MCF 10A (cell line): ENCODE results near the gene CALML3. TPM values are rescaled to one million over a fixed set of nuclear protein-coding genes. Genes with fewer than 3 reads are reported as not detected.
"Not testable (repeated sequence)": the region's sequence is repeated elsewhere in the genome, so short reads cannot be mapped to it uniquely, and the experiment has no call there.

Experiments used
- Bru-seq: library from RNA; stranded (reverse); fragments of 400-500 nt; gene quantifications from one replicate; lab custom pipeline; 2021; lab: Mats Ljungman, UMichigan
- BruChase-seq, 2 experiments: library from RNA; stranded (reverse); fragments of 400-500 nt; gene quantifications; one replicate each; lab custom pipeline; 2021; lab: Mats Ljungman, UMichigan
- BruUV-seq: library from RNA; stranded (reverse); fragments of 400-500 nt; replicated peaks from 2 replicates; lab custom pipeline; 2021; lab: Mats Ljungman, UMichigan
- CTCF ChIA-PET: fragments of 300-600 bp; sonication (Branson Sonifier 250); formaldehyde crosslinking; extraction: SDS; loops from one replicate; lab custom pipeline; 2021; ENCODE audit warnings: antibody characterized with exemption, inconsistent platforms; lab: Yijun Ruan, JAX
- POLR2A ChIA-PET: fragments of 300-600, 350-650 bp; sonication (Branson Sonifier 250); formaldehyde crosslinking; extraction: SDS; loops from one replicate; lab custom pipeline; 2020; ENCODE audit warnings: antibody characterized with exemption, inconsistent platforms; lab: Yijun Ruan, JAX
- DNase-seq: peaks from one replicate; pipeline ENCODE4 v3.0.0-alpha.2; 2018; ENCODE audit not compliant: unreplicated experiment
- H3K27ac Mint-ChIP-seq: one replicate; pipeline ENCODE4 v1.8.0; 2022; ENCODE audit warnings: mild to moderate bottlenecking, low read depth, mixed read lengths; ENCODE audit not compliant: unreplicated experiment
- H3K27me3 Mint-ChIP-seq: one replicate; pipeline ENCODE4 v1.8.0; 2022; ENCODE audit warnings: mixed read lengths; ENCODE audit not compliant: insufficient read depth, unreplicated experiment
- H3K36me3 Mint-ChIP-seq: one replicate; pipeline ENCODE4 v1.8.0; 2022; ENCODE audit warnings: mild to moderate bottlenecking, moderate library complexity, mixed read lengths; ENCODE audit not compliant: insufficient read depth, unreplicated experiment
- H3K4me1 Mint-ChIP-seq: one replicate; pipeline ENCODE4 v1.8.0; 2022; ENCODE audit warnings: mixed read lengths; ENCODE audit not compliant: insufficient read depth, unreplicated experiment
- H3K4me3 Mint-ChIP-seq: one replicate; pipeline ENCODE4 v1.8.0; 2022; ENCODE audit warnings: mild to moderate bottlenecking, moderate library complexity, mixed read lengths; ENCODE audit not compliant: unreplicated experiment
- H3K9me3 Mint-ChIP-seq: one replicate; pipeline ENCODE4 v1.8.0; 2022; ENCODE audit warnings: mixed read lengths; ENCODE audit not compliant: unreplicated experiment
- intact Hi-C: fragments of 100-400 bp; cut with micrococcal nuclease; formaldehyde crosslinking; loops from 2 replicates; pipeline ENCODE4 v1.14.1; 2022
- long read RNA-seq: library from polyadenylated mRNA; stranded (forward); transcript quantifications from one replicate; pipeline ENCODE4 v2.0.0, GENCODE V29; 2022
- total RNA-seq: library from RNA; stranded (reverse); gene quantifications from 2 replicates; pipeline ENCODE4 v1.2.3, GENCODE V29; 2022
- TF ChIP-seq, protein P1 (sequence below): fragments of 200-600 bp; IDR thresholded peaks from one replicate; pipeline ENCODE4 v1.8.0; 2022; ENCODE audit warnings: antibody characterized with exemption, mild to moderate bottlenecking; ENCODE audit not compliant: unreplicated experiment

CALML3 gene
- total RNA-seq (0.25 and 0.75 TPM in 2 replicates), Bru-seq, nascent RNA (percentile 16 among the genes with signal in this experiment), BruChase-seq, experiment 1, labeled RNA remaining after a 6-hour chase (not detected), BruChase-seq, experiment 2, labeled RNA remaining after a 2-hour chase (not detected)
- long read RNA-seq, partial matches to known transcripts, result 0 of 3 reads
- long read RNA-seq, other reads (novel, unspliced or antisense), result 0 of 3 reads

DNA sequence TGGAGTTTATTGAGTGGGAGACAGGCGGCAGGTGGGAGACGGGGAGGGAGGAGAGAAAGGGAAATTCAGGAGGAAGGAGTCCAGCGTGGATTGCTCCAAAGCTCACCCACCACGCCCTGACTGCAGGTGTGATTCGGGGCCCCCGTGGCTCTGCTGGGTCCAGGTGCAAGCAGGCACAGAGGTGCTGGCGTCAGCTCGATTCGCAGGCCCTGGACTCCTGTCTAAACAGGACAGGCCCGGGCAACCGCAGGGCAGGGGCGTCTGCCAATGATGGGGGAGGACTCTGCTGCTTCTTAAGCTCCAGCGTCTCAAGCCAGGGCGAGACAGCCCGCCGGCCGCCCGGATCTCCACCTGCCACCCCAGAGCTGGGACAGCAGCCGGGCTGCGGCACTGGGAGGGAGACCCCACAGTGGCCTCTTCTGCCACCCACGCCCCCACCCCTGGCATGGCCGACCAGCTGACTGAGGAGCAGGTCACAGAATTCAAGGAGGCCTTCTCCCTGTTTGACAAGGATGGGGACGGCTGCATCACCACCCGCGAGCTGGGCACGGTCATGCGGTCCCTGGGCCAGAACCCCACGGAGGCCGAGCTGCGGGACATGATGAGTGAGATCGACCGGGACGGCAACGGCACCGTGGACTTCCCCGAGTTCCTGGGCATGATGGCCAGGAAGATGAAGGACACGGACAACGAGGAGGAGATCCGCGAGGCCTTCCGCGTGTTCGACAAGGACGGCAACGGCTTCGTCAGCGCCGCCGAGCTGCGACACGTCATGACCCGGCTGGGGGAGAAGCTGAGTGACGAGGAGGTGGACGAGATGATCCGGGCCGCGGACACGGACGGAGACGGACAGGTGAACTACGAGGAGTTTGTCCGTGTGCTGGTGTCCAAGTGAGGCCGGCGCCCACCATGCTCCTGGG lies at the start of gene CALML3:
Gene CALML3 (plus strand): TSS at position 321 of the 920 bp plus-strand sequence. CDS start 125 bp downstream, at position 446.
- Mint-ChIP-seq H3K27me3 (no peaks in the 10 kb centered on the region), H3K36me3 (no peaks in the 10 kb centered on the region), H3K9me3 (no peaks in the 10 kb centered on the region), H3K4me3 (no peak within 1 kb of the TSS), H3K4me1 (peaks cover 8% of the 10 kb centered on the region), H3K27ac (peak within 1 kb of the TSS; percentile 46)
- peak; percentile 47 for DNase-seq
- TF ChIP-seq, protein P1, sequence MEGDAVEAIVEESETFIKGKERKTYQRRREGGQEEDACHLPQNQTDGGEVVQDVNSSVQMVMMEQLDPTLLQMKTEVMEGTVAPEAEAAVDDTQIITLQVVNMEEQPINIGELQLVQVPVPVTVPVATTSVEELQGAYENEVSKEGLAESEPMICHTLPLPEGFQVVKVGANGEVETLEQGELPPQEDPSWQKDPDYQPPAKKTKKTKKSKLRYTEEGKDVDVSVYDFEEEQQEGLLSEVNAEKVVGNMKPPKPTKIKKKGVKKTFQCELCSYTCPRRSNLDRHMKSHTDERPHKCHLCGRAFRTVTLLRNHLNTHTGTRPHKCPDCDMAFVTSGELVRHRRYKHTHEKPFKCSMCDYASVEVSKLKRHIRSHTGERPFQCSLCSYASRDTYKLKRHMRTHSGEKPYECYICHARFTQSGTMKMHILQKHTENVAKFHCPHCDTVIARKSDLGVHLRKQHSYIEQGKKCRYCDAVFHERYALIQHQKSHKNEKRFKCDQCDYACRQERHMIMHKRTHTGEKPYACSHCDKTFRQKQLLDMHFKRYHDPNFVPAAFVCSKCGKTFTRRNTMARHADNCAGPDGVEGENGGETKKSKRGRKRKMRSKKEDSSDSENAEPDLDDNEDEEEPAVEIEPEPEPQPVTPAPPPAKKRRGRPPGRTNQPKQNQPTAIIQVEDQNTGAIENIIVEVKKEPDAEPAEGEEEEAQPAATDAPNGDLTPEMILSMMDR, result no peak
- POLR2A ChIA-PET, result interaction anchor here (0.8 to 3.0 kb wide), 14 partner anchors 8 to 107 kb away, joined by 3 to 22 read pairs (median 4); no protein-coding TSS in a partner anchor
- CTCF ChIA-PET, result interaction anchor here (0.6 to 1.4 kb wide), 5 partner anchors 17 to 231 kb away, joined by 3 to 4 read pairs (median 3); no protein-coding TSS in a partner anchor
- intact Hi-C loops, result no loop called here
- no TSS peak for BruUV-seq

GRCh38 chr10:5475088-5475487 lies 49.7 kb upstream of the CALML3 start:
- H3K27me3 Mint-ChIP-seq, intact Hi-C loops, H3K36me3 Mint-ChIP-seq, BruUV-seq, DNase-seq, CTCF ChIA-PET, H3K9me3 Mint-ChIP-seq, H3K27ac Mint-ChIP-seq, H3K4me1 Mint-ChIP-seq, H3K4me3 Mint-ChIP-seq: not testable (repeated sequence)
- POLR2A ChIA-PET, result interaction anchor here (0.9 to 1.3 kb wide), 7 partner anchors 9 to 143 kb away, joined by 3 to 9 read pairs (median 3); no protein-coding TSS in a partner anchor

DNA sequence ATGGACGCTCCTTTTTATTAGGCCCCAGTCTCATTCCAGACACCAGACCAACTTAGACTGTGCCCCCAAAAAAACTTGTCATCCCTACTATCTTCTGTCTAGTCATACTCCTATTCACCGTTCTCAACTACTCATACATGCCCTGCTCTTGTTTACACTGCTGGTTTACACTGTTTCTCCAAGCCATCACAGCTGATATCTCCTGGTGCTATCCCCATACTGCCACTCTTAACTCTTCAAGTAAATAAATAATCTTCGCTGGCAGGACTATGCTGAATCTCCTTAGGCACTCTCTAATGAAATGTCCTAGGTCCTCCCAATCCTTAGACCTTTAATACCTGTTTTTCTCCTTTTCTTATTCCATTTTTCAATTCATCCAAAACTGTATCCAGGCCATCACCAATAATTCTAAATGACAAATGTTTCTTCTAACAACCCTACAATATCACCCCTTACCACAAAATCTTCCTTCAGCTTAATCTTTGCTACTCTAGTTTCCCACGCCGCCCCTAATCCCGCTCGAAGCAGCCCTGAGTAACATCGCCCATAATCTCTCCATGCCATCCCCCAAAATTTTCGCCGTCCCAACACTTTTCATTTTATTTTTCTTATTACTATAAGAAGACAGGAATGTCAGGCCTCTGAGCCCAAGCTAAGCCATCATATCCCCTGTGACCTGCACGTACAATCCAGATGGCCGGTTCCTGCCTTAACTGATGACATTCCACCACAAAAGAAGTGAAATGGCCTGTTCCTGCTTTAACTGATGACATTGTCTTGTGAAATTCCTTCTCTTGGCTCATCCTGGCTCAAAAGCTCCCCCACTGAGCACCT lies 48.6 kb upstream of the CALML3 start:
- H3K9me3 Mint-ChIP-seq, BruUV-seq, DNase-seq, H3K4me3 Mint-ChIP-seq, intact Hi-C loops, H3K4me1 Mint-ChIP-seq, H3K27me3 Mint-ChIP-seq, H3K36me3 Mint-ChIP-seq, H3K27ac Mint-ChIP-seq: not testable (repeated sequence)
- CTCF ChIA-PET, result interaction anchor here (1.2 to 1.4 kb wide), 2 partner anchors 42 to 147 kb away, joined by 3 read pairs; no protein-coding TSS in a partner anchor
- POLR2A ChIA-PET, result interaction anchor here (0.6 to 3.0 kb wide), 4 partner anchors 8 to 71 kb away, joined by 3 to 13 read pairs (median 3); no protein-coding TSS in a partner anchor

- ChIA-PET POLR2A (interaction anchor here (0.6 to 3.0 kb wide), 5 partner anchors 9 to 74 kb away, joined by 3 to 13 read pairs (median 3); no protein-coding TSS in a partner anchor), CTCF (interaction anchor here (1.2 to 1.4 kb wide), 2 partner anchors 43 to 146 kb away, joined by 3 read pairs; no protein-coding TSS in a partner anchor)
- no peaks in the 10 kb centered on the region for H3K4me1 Mint-ChIP-seq
- no peak for DNase-seq
- no peak overlapping the region for H3K4me3 Mint-ChIP-seq
- no peaks in the 10 kb centered on the region for H3K9me3 Mint-ChIP-seq
- H3K36me3 Mint-ChIP-seq, result no peaks in the 10 kb centered on the region
- intact Hi-C loops, result no loop called here
- BruUV-seq, result no TSS peak
- no peaks in the 10 kb centered on the region for H3K27me3 Mint-ChIP-seq
- TF ChIP-seq, protein P1, result no peak
- no peak overlapping the region for H3K27ac Mint-ChIP-seq
These were observed 47.7 kb upstream of the CALML3 start for GRCh38 chr10:5476918-5477525.
